GM10266 (cell line): ENCODE measurements around the gene CAND1.
A peak's percentile ranks its signal among the peaks of the same experiment; 100 is the strongest.

Experiments
- DNase-seq: peaks from one replicate; pipeline ENCODE4 v3.0.0; 2012; ENCODE audit errors: extremely low spot score
- TF ChIP-seq, protein P1 (sequence below): IDR thresholded peaks from 2 replicates; pipeline ENCODE4 v1.5.1; 2012; ENCODE audit warnings: mild to moderate bottlenecking, low read depth; ENCODE audit not compliant: control insufficient read depth, insufficient read depth; ENCODE audit errors: missing control alignments

Gene CAND1

DNA sequence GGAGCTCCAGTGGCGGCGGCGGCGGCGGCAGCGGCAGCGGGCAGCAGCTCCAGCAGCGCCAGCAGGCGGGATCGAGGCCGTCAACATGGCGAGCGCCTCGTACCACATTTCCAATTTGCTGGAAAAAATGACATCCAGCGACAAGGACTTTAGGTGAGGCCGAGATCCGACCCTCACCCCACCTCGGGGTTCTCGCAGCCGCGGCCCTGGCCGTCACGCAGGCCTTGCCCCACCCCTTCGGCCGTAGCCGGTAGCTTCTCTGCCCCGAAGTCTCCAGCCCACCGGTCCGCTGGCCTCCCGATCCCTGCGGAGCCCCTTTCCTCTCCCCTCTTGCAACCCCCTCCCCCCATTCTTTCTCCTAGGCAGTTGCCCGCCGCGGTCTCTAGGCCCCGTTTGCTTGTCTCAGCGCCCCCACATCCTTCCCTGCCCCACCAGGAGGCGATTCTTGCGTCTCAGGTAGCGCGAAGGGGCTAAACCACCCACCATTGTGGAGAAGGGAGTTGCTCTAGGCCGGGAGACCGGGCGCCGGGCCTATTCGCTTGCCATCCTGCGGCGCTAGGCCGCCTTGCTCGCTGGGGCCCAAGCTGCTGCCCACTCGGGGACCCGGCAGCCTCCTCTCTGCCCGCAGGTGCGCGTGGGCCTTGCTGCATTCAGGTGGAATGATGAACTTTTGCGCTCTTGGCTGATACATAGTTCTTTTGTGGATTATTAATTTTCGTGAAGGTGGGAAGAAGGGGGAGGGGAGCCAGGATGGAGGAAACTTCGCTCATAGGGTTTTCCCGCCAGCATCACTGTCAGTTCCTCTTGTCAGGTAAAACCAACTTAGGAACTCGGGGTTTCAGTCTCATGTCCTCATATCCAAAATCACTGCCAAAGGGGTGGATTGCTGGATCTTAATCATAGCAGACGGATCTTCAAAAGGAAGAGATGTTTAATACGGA lies 745 bp downstream of the CAND1 start:
- DNase-seq, result peak; percentile 14
- TF ChIP-seq, protein P1, sequence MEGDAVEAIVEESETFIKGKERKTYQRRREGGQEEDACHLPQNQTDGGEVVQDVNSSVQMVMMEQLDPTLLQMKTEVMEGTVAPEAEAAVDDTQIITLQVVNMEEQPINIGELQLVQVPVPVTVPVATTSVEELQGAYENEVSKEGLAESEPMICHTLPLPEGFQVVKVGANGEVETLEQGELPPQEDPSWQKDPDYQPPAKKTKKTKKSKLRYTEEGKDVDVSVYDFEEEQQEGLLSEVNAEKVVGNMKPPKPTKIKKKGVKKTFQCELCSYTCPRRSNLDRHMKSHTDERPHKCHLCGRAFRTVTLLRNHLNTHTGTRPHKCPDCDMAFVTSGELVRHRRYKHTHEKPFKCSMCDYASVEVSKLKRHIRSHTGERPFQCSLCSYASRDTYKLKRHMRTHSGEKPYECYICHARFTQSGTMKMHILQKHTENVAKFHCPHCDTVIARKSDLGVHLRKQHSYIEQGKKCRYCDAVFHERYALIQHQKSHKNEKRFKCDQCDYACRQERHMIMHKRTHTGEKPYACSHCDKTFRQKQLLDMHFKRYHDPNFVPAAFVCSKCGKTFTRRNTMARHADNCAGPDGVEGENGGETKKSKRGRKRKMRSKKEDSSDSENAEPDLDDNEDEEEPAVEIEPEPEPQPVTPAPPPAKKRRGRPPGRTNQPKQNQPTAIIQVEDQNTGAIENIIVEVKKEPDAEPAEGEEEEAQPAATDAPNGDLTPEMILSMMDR, result no peak

DNA sequence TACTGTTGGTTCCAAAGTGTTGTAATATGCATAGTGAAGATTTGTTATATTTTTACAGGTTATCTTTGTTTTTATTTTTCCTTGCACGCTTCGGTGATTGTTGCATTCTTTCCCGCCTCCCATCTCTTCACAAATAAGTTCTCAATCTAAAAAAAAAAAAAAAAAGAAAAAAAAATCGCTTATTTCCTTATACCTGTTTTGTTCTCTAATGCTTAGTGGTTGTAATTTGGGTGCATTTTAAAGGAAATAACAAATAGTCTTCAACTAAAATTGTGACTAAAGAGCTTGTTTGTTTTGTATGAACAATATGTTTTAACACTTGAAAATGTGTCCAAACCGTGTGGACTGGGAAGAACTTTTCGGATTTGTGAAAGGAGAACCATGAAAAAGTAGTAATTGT lies 1.5 kb downstream of the CAND1 start:
- no peak for DNase-seq
- TF ChIP-seq, protein P1, result no peak

DNA sequence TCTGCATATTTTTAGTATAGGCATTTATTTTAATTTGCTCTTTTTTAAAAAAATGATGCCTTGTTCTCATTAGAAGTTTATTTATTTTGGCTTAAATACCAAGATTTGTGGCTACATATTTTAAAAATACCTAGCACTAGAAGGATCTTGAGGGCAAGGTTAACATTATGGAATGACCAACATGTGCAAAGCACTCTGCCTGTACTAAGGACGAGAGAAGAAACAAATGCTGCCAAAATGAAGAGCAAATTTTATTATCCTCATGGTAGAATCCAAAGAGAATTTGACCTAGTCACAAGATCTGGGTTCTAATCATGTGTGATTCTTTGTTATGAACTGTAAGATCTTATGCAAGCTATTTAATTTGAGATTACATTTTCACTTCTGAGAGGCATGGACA lies 2.8 kb downstream of the CAND1 start:
- DNase-seq, result no peak
- TF ChIP-seq, protein P1, result no peak

DNA sequence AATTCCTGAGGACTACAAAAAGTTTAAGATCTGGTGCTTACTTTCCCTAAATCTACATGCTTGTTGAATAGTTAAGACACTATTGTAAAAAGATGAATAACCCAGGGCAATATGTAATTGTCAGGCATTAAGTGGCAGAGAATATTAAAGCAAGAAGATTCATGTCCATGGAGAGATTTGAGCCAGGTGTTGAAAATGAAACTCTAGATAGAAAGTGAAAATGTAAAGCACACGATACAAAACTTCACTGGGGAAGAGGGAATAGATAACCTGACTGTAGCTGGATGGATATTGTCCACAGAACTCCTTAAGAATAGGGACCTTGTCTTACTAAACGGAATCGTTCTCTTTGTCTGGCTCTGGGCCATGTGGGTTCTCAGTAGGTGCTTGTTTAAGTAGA lies 5.0 kb downstream of the CAND1 start:
- peak; percentile 14 for DNase-seq
- TF ChIP-seq, protein P1, result no peak

DNA sequence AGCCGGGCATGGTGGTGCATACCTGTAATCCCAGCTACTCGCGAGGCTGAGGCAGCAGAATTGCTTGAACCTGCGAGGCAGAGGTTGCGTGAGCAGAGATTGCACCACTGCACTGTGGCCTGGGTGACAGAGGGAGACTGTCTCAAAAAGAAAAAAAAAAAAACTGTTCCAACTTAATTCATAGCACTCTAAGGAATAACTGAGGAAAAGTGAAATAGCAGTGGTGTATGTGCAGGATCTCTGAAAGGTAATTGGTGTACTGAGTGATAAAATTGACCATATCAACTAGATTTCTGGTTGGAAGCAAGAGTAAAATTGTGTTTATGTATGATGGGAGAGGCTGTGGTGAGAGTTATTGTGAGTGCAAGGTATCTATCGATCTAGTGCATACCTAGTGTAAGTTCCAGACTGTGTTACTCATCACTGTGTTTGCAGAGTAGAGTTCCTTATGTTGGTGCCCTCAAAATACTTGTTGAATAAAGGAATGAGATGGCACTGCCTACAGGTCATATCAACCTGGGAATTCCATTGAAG lies 6.3 kb downstream of the CAND1 start:
- DNase-seq, result no peak
- TF ChIP-seq, protein P1, result no peak

DNA sequence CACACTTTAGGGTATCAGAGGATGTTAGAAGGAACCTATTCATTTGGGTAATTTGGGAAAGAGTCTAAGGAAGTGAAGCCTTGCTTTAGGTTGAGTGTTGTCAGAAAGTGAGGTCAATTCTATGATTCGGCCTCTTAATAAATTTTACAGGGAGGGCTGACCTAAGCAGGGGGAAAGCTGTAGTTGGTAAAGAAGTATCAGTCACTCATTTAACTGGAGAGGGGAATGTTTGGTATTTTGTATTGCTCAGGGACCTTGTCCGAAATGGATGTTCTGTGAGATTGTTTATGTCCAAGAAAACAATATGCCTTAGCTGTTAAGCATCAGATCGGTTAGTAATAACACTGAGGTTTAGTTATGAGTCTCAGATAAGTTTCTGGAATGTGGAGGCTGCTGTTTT lies 7.3 kb downstream of the CAND1 start:
- no peak for DNase-seq
- TF ChIP-seq, protein P1, result no peak

DNA sequence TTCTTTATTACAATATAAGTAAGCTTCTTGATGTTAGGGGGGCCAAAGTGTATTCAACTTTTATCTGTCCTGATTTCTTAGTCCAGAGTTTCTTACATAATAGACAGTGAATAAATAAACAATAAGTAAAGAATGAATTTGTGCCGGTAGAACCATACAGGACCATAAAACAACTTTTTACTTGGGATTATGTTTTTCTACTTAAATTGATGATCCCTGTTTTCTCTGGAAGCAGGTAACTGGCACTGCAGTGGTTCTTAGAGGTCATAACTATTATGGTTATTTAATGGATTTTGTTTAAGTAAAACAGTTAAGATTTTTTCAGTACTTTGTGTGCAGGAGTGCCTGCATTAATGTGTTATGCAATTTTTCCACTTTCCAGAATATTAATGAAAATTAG lies 10.5 kb downstream of the CAND1 start:
- TF ChIP-seq, protein P1, result no peak
- DNase-seq, result no peak
